Measurements from ENCODE around the gene SPTBN5.

- TF ChIP-seq POLR2A (IDR thresholded peaks at IDR 0.05; ENCODE audit: low read depth, low read length) (no peak), POLR2AphosphoS5 (IDR thresholded peaks at IDR 0.05; ENCODE audit: low read depth, low read length) (no peak), TAF1 (IDR thresholded peaks at IDR 0.05; ENCODE audit: borderline replicate concordance, low read depth, low read length) (no peak)
These were observed 39.4 kb downstream of the SPTBN5 start for GRCh38 chr15:41854443-41854842.
